K562 treated with DMSO at 1 percent for 24 hours (cell line): ENCODE data around the gene KCNMB4. TPM values are rescaled to one million over a fixed set of nuclear protein-coding genes. Genes with fewer than 3 reads are reported as not detected.

Experiments
- total RNA-seq: library from RNA; unstranded; fragments of 300-600 nt; gene quantifications from 2 replicates; pipeline ENCODE4 v1.2.3, GENCODE V29; 2022; ENCODE audit warnings: low read depth; ENCODE audit not compliant: insufficient read depth

KCNMB4 gene
- 0.36 and 0.45 TPM in 2 replicates for total RNA-seq

GRCh38 chr12:70365648-70366518, at the start of gene KCNMB4:
KCNMB4 (plus strand) TSS chr12:70366290; CDS start chr12:70366735, 445 bp downstream.

Other genes with a start within 250 kb of the KCNMB4 start
- 25.8 and 28.7 TPM in 2 replicates for gene CNOT2, start 122.9 kb upstream of the KCNMB4 start, total RNA-seq